Stimulated activated naive CD8-positive, alpha-beta T cell treated with anti-CD3 and anti-CD28 coated beads, Interleukin-15, Interleukin-2, amounts not matched to agents 100 ng/mL and 50 ng/mL, for 24 hours (primary cell): ENCODE measurements around the gene PPIF.

Source experiments
- H3K27ac Mint-ChIP-seq: one replicate; pipeline ENCODE4 v1.8.0; 2021; ENCODE audit warnings: mild to moderate bottlenecking, mixed read lengths
- H3K27me3 Mint-ChIP-seq: one replicate; pipeline ENCODE4 v1.8.0; 2021; ENCODE audit warnings: mixed read lengths
- H3K36me3 Mint-ChIP-seq: one replicate; pipeline ENCODE4 v1.8.0; 2021; ENCODE audit warnings: low read depth, mixed read lengths
- H3K4me1 Mint-ChIP-seq: one replicate; pipeline ENCODE4 v1.8.0; 2021; ENCODE audit warnings: low read depth, mixed read lengths
- H3K4me3 Mint-ChIP-seq: one replicate; pipeline ENCODE4 v1.8.0; 2021; ENCODE audit warnings: mild to moderate bottlenecking, mixed read lengths
- H3K9me3 Mint-ChIP-seq: one replicate; pipeline ENCODE4 v1.8.0; 2021; ENCODE audit warnings: mixed read lengths

PPIF gene

DNA sequence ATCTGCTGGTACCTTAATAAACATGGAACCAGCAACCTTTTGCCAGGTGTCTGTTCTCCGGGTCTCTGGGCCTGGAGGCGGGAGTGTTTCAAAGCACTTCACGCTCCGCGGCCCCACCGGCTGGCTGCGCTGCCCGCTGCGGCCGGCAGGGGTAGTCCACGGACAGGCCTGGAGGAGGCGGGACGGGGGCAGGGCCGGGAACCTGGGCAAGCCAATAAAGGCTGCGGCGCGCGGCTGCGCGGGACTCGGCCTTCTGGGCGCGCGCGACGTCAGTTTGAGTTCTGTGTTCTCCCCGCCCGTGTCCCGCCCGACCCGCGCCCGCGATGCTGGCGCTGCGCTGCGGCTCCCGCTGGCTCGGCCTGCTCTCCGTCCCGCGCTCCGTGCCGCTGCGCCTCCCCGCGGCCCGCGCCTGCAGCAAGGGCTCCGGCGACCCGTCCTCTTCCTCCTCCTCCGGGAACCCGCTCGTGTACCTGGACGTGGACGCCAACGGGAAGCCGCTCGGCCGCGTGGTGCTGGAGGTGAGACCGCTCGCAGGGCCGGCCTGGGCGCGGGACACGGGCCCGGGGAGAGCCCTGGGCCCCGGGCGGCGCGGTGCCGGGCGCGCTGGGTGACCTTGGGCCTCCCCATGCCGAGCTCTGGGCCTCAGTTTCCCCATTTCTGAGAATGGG is at the start of gene PPIF:
Gene PPIF (plus strand): TSS at position 244 of the 668 bp plus-strand sequence. CDS start 80 bp downstream, at position 324.
- Mint-ChIP-seq H3K9me3 (no peaks in the 10 kb centered on the region), H3K4me1 (peaks cover 37% of the 10 kb centered on the region), H3K4me3 (peak within 1 kb of the TSS; percentile 88), H3K36me3 (peaks cover 37% of the 10 kb centered on the region), H3K27me3 (no peaks in the 10 kb centered on the region), H3K27ac (peak within 1 kb of the TSS; percentile 91)

DNA sequence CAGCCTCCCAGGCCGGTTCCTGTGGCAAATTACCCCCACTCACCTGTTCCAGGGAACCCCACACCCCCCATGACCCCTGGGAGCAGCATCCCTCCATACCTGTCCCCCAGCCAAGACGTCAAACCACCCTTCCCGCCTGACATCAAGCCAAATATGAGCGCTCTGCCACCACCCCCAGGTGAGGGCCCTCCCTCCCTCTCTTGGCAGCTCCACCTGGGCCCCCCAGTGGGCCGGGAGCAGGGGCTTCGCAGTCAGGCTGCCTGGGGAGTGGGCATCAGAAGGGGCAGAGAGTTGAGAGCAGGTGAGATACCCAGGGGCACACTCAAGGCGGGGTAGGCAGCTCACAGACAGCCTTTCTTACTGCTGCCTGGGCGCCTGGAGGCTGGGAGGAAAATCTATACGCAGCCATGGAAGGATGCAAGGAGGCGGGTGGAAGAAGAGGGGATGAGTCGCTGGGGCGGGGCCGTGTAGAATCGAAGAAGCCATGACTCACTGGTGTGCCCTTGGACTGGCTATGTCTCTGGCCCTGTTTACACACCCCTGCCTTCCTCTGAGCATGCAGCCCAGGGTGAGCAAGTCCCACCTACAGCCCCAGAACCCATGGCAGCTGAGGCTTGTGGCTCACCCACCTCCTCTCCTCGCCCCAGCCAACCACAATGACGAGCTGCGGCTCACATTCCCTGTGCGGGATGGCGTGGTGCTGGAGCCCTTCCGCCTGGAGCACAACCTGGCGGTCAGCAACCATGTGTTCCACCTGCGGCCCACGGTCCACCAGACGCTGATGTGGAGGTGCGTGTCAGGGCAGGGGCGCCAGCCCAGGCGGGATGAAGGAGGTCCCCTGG is 48.6 kb upstream of the PPIF start:
- Mint-ChIP-seq H3K27ac (no peak overlapping the region), H3K27me3 (no peaks in the 10 kb centered on the region), H3K4me1 (peaks cover 18% of the 10 kb centered on the region), H3K4me3 (no peak overlapping the region), H3K9me3 (no peaks in the 10 kb centered on the region), H3K36me3 (peaks cover 67% of the 10 kb centered on the region)

DNA sequence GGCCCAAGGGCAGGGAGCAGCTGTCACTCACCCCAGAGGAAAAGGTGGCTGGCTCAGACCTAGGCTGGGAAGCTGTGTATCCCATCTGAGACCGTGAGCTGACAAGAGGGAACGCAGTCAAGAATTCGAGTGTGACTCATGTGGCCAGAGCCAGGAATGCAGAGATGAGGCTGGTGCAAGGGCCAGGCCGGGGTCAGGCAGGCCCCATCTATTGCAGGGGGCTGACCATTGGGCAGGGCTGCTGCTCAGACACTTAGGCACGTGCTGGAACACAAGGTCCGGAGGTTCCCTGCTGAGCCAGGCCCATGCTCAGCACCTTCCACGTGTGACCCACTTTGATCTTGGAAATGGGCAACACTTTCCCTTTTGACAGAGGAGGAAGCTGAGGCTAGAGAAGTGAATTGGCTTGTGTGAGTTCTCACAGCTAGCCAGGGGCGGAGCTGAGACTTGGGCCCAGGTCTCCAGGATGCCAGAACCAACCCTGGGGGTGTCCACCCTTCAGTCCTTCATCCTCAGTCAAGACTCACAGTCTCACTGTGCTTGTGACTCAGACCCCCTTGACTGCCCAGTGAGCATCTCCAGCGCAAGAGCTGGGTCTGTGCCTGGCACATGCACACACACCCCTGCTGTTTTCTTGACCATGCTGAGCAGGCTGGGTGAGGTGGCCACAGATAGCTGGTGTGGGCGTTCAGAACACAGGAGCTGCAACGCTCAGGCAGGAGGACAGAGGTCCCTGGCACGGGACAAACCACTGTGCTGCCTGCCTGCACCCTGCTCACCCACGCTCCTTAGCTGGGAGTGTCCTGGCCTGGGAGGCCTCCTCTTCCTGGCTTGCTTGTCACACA is 47.6 kb upstream of the PPIF start:
- peaks cover 64% of the 10 kb centered on the region for H3K36me3 Mint-ChIP-seq
- no peaks in the 10 kb centered on the region for H3K9me3 Mint-ChIP-seq
- H3K27ac Mint-ChIP-seq: no peak overlapping the region
- no peak overlapping the region for H3K4me3 Mint-ChIP-seq
- peaks cover 18% of the 10 kb centered on the region for H3K4me1 Mint-ChIP-seq
- no peaks in the 10 kb centered on the region for H3K27me3 Mint-ChIP-seq

DNA sequence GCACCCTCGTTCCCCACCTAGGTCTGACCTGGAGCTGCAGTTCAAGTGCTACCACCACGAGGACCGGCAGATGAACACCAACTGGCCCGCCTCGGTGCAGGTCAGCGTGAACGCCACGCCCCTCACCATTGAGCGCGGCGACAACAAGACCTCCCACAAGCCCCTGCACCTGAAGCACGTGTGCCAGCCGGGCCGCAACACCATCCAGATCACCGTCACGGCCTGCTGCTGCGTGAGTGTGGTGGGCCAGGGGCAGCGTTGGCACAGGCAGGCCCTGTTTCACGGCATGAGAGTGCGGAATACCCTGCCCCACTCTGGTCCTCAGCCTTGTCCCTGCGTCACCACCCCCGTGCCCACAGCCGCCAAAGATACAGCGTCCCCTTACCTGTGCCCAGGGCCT is 46.6 kb upstream of the PPIF start:
- Mint-ChIP-seq H3K27ac (no peak overlapping the region), H3K27me3 (no peaks in the 10 kb centered on the region), H3K4me3 (no peak overlapping the region), H3K36me3 (peaks cover 62% of the 10 kb centered on the region), H3K4me1 (peaks cover 12% of the 10 kb centered on the region), H3K9me3 (no peaks in the 10 kb centered on the region)

DNA sequence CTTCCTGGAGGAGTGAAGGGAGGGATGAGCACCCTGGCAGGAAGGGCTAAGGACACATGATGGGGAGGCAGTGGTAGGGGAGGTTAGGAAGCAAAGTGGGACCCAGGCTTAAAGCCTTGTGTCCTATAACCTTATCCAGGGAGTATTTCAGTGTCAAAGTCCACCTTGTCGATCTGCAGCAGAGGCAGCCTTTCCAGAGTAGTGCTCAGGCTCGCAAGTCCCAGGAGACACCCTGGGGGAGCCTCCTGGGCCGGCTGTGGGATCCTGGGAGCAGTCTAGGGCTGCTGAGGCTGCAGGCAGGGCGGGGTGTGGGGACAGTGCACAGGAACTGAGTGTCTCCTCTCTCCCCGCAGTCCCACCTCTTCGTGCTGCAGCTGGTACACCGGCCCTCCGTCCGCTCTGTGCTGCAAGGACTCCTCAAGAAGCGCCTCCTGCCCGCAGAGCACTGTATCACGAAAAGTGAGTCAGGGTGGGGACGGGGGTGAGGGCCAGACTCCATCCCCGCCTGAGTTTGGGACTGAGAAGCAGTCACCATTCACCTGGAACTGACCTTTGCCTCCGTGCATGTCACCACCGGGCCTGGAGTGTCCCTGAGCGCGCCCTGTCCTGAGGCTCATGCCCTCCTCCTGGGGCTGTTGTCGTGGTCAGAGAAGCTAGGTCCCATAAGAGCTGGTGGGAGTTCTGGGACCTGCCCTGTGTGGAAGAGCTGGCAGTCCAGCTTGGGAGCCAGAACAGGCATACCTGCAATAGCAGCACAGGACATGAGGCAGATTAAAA is 45.3 kb upstream of the PPIF start:
- H3K4me3 Mint-ChIP-seq: no peak overlapping the region
- H3K27me3 Mint-ChIP-seq: no peaks in the 10 kb centered on the region
- H3K36me3 Mint-ChIP-seq: peaks cover 53% of the 10 kb centered on the region
- H3K9me3 Mint-ChIP-seq: no peaks in the 10 kb centered on the region
- no peak overlapping the region for H3K27ac Mint-ChIP-seq
- peaks cover 10% of the 10 kb centered on the region for H3K4me1 Mint-ChIP-seq

DNA sequence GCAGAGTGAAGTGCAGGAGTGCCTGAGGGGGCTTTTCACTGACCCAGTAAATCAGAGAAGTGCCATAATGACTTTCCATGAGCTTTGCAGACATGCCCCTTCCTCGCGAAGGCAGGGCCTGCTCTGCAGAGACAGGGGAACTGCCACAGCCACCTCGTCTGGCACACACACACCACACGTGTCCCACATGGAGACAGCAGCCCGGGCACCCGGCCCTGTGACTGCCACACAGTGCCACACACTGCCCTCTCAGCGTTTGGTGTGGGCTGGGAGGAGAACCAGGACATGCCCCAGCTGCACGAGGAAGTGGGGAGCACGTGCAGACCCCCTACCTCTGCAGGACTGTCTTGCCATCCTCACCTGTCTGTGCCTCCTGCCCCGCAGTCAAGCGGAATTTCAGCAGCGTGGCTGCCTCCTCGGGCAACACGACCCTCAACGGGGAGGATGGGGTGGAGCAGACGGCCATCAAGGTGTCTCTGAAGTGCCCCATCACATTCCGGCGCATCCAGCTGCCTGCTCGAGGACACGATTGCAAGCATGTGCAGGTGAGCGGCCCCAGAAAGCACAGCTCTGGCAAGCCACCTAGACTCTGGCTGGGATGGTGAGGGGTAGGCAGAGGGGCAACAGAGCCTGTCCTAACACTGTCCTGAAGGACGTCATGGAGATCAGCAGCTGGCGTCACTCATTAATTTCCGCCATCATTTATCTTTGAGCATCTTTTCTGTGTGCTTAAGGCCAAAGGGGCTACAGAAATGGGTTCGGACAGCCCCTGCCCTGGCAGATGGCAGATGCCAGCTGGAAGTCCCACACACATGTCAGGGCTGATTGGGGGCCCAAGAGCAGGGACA is 43.4 kb upstream of the PPIF start:
- H3K27me3 Mint-ChIP-seq: no peaks in the 10 kb centered on the region
- H3K36me3 Mint-ChIP-seq: peaks cover 53% of the 10 kb centered on the region
- H3K4me3 Mint-ChIP-seq: no peak overlapping the region
- H3K9me3 Mint-ChIP-seq: no peaks in the 10 kb centered on the region
- no peak overlapping the region for H3K27ac Mint-ChIP-seq
- H3K4me1 Mint-ChIP-seq: peaks cover 2% of the 10 kb centered on the region

DNA sequence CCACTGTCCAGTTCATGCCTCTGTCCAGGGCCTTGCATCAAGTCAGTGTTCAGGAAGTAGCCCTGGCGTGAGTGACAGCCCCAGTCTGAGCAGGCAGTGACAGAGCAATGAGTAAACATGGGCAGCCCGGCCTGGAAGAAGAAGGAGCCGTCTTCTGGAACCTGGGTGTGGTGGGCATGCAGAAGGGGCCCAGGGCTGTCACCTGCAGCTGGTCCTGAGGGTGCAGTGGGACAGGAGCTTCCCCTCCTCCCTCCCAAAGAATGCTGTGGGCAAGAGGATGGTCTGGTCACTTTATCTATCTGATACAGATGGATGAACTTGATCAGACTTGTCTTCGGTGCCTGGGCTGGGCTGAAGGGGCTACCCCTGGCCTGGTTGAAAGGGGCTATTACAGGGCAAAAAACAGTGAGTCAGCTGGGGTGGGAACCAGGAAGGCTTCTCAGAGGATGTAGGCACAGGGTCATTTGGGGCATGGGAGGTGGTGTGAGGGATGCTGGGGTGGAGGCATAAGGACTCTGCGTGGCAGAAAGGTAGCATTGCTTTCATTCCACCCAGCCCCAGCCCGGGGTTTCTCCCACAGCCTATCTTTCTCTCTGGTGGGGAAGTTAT is 42.7 kb upstream of the PPIF start:
- no peaks in the 10 kb centered on the region for H3K27me3 Mint-ChIP-seq
- no peak overlapping the region for H3K27ac Mint-ChIP-seq
- H3K36me3 Mint-ChIP-seq: peaks cover 53% of the 10 kb centered on the region
- no peak overlapping the region for H3K4me3 Mint-ChIP-seq
- no peaks in the 10 kb centered on the region for H3K9me3 Mint-ChIP-seq
- H3K4me1 Mint-ChIP-seq: no peaks in the 10 kb centered on the region

DNA sequence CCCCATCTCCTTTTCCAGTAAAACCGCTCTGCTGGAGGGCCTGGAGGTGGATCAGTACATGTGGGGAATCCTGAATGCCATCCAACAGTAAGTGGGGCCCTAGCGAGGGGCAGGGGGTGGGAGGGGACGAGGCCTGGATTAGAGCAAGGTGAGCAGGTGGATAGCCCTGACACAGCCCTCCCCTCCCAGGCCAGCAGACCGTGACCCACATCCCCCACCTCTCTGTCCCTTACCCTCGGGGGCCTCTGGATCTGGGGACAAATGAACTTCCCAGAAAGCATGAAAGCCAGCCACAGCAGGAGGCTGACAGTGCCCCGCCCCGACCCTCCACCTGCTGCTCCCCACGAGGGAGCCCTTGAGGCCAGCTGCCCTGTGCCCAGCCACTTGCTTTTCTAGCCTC is 41.8 kb upstream of the PPIF start:
- no peaks in the 10 kb centered on the region for H3K9me3 Mint-ChIP-seq
- H3K36me3 Mint-ChIP-seq: peaks cover 45% of the 10 kb centered on the region
- H3K4me3 Mint-ChIP-seq: no peak overlapping the region
- H3K27ac Mint-ChIP-seq: no peak overlapping the region
- no peaks in the 10 kb centered on the region for H3K4me1 Mint-ChIP-seq
- no peaks in the 10 kb centered on the region for H3K27me3 Mint-ChIP-seq

DNA sequence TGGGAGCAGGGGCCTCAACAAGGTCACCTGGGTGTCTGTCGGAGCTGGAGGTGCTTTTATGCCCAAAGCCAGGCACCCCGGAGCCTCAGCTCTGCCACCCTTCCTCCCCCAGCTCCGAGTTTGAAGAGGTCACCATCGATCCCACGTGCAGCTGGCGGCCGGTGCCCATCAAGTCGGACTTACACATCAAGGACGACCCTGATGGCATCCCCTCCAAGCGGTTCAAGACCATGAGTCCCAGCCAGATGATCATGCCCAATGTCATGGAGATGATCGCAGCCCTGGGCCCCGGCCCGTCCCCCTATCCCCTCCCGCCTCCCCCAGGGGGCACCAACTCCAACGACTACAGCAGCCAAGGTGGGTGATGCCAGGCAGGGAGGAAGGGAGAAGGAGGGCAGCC is 41.3 kb upstream of the PPIF start:
- Mint-ChIP-seq H3K36me3 (peaks cover 43% of the 10 kb centered on the region), H3K4me3 (no peak overlapping the region), H3K27ac (no peak overlapping the region), H3K4me1 (no peaks in the 10 kb centered on the region), H3K27me3 (no peaks in the 10 kb centered on the region), H3K9me3 (no peaks in the 10 kb centered on the region)

DNA sequence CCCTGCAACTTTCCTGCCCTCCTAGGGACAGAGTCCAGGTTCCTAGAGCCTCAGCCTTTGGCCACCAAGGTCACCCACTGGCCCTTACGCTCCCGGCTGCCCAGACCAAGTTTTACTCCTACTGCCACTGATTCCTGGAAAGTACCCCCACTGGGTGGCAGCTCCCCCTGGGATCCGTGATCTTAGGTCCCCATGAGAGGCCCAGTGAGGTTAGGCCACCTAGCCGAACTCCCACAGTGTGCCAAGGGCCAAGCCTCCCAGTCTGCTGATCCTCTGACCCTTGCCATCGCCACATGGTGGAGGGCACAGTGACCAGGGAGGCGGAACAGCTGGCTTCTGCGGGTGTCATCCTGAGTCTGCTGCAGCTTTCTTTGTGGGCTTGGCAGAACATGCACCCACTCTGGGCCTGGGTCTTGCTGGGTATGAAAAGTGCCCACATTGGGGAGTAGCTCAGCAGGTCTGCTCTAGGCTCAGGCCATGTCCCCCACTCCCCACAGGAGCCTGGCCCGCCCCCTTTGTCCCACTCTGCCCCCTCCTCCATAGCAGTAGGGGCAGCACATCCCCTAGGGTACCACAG is 40.5 kb upstream of the PPIF start:
- Mint-ChIP-seq H3K36me3 (peaks cover 37% of the 10 kb centered on the region), H3K4me1 (no peaks in the 10 kb centered on the region), H3K27ac (no peak overlapping the region), H3K27me3 (no peaks in the 10 kb centered on the region), H3K9me3 (no peaks in the 10 kb centered on the region), H3K4me3 (no peak overlapping the region)

DNA sequence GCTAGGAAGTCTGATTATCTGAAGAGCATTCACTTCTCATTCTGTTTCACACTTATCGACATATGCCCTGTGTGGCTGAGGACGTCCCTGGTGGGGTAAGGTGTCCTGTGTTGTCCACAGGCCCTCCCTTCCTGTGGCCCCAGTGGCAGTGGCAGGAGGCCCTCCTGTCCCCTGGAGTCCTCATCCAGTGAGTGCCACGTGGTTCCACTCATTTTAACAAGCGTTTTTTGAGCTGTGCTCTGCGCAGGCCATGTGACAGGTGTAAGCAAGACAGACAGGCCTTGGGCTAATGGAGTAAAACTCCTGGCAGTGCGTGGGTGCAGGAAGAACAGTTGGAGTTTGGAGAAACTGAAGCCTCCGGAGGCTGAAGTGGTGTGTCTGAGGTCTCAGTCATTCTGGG is 39.3 kb upstream of the PPIF start:
- Mint-ChIP-seq H3K27me3 (no peaks in the 10 kb centered on the region), H3K36me3 (peaks cover 39% of the 10 kb centered on the region), H3K4me3 (no peak overlapping the region), H3K27ac (peak overlapping the region; percentile 31), H3K4me1 (no peaks in the 10 kb centered on the region), H3K9me3 (no peaks in the 10 kb centered on the region)

DNA sequence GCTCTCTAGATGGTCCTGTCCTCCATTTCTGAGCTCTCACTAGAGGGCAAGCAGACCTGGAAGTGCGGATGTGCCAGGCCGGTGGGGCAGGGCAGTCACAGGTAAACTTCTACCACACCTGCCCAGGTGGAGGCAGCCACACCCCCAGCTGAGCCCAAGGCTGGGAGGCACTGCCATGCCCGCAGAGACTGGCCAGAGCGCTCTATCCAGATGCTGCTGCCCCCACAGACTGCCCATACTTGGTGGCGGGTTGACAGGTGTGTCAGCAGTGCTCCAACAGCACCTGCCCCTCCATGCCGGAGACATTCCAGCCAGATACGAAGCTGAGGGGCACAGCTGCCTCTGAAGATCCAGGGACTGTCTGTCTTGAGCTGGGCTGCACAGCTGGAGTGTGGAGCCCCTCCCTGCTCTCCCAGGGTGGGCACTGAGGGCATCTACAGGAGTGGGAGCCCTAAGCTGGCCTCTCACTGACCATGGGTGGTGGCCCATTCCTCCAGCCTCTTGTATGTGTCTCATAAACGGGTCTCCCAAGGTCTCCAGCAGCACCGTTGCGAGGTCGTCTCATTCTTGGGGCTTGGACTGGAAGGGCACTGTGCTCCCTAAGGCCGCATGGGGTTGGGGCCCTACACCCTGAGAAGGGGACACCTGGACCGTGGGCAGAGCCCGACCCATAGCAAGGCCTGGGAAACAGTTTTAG is 38.2 kb upstream of the PPIF start:
- H3K27me3 Mint-ChIP-seq: no peaks in the 10 kb centered on the region
- H3K9me3 Mint-ChIP-seq: no peaks in the 10 kb centered on the region
- H3K4me3 Mint-ChIP-seq: no peak overlapping the region
- peaks cover 41% of the 10 kb centered on the region for H3K36me3 Mint-ChIP-seq
- H3K4me1 Mint-ChIP-seq: no peaks in the 10 kb centered on the region
- no peak overlapping the region for H3K27ac Mint-ChIP-seq
